ENCODE data around the gene HOXA3.
A peak's percentile ranks its signal among the peaks of the same experiment; 100 is the strongest.

Gene HOXA3

DNA sequence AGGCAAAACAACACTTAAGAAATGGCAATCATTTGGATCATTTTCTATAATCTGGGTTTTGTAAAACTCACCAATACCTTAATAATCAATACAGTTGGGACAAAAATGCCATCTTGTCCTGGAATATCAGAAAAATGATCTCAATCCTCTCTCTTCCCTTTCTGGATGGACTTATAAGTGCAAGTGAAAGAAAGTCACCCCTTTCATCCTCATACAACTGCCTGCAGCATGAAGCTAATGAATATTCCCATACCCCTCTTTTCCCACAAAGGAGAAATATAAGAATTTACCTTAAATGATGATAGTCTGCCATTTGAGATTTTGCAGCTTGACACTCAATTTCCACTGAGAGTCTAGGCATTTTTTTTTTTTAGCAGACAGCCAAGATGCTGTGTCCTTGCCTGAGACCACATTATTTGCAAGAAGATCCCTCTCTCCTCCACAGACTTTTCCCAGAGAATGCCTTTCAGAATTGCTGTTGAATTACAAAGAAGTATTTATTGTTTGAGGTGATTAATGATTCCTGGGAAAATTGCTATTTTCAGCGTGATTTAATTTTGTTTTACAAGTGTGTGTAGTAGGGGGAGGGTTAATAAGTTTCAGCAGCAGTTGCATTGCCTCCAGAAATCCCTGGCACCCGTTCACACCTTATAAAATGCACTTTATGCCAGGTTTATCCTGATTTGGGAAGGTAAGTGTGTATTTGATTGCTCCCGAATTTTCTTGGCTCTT is 25.6 kb downstream of the HOXA3 start:
- DNase-seq, result no peak
- in situ Hi-C loops (cut with HindIII; ENCODE audit: low pct_ligation_motif_present, low pct_unique_long_range_greater_than_20kb, low sequenced_read_pairs), result loop anchor here (10.0 kb wide), 1 partner anchor 272 kb away; no protein-coding TSS in a partner anchor

DNA sequence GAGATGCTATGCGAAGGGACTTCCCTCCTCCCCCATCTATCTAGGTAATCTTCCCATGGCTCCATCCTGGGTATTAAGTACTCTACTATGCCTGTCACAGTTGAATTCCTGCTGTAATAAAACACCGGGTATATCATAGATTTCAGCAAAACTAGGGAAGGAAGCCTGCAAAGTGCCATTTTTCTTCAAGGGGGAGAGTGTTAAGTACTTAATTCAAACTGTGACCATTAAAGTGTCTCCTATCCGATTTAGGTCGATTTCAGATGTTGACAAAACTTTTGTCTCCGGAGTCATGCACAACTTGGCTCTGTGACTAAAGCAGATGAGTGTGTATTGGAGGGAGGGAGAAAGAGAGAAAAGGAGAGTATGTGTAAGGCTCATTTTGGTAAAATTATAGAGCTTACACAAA is 26.4 kb downstream of the HOXA3 start:
- in situ Hi-C loops (cut with HindIII; ENCODE audit: low pct_ligation_motif_present, low pct_unique_long_range_greater_than_20kb, low sequenced_read_pairs), result loop anchor here (10.0 kb wide), 1 partner anchor 271 kb away; no protein-coding TSS in a partner anchor
- DNase-seq, result peak; percentile 32

DNA sequence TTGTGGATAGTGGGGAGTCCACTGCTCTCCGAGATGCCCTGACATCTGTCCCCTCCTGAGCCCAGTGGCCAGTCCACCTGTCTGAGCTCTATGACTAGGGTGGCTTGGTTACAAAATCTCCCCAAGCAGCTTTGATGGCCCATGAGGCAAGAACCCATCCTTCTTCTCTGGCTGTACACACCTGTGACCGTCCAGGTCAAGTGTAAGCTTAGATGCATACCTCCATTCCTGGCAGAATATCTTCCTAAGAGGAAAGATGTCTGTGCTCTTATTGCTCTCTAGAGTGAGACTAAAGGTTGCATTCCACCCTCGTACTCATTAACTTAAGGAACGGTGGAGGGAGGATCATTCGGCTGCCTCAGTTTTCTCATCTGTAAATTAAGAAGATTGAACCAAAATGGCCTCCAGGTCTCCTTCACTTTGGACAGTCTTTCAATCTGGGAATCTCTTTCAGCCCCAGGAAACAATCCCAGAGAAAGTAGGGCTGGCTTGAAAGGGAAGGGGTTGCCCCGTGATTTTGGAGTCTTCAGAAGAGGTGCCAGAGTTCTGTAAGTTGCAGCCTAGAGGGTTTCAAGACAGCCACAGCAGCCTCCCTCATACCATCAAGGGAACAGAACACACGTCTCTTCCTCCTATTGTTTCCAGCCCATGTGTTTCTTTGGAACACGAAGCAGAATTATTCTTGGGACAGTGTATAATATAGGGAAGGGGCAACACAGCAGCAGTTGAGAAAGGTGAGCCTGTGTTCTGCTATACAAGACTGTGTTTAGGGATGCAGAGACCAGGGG is 27.3 kb downstream of the HOXA3 start:
- peak; percentile 78 for DNase-seq
- in situ Hi-C loops (cut with HindIII; ENCODE audit: low pct_ligation_motif_present, low pct_unique_long_range_greater_than_20kb, low sequenced_read_pairs), result loop anchor here (10.0 kb wide), 1 partner anchor 270 kb away; no protein-coding TSS in a partner anchor

DNA sequence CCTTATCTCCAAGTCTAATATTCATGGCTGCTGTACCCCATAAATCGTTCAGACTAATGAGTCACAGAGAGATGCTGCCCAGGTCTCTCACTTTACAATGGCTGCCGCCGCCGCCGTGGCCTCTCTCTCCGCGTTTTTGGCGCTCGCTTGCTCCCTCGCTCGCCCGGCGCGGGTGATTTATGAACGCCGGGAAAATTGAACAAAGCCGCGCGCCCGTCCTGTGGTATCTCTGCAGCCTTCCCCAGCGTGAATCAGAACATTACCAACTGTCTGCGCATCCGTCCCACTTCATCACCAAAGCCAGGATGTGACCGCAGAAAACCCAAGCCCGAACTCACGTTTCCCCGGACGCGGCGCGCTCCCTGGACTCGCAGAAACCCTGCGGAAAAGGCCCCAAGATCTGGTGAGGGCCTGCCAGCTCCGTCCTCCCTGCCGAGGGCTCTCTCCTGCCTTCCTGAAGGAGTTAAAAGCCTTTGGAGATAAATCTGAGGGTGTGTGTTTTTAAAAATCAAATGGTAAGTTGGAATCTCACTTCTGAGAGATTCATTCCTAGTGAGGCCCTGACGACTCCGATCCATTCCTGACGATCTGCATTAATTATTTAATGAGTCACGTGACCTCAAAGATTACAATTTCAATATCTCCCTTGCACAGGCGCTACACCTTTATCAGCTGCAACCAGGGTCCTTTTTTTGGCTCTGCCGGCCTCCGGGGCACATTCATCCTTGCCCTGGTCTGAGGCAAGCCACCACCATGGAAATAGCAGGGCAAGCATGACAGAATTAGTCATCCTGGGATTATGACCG is 28.1 kb downstream of the HOXA3 start:
- peak; percentile 84 for DNase-seq
- in situ Hi-C loops (cut with HindIII; ENCODE audit: low pct_ligation_motif_present, low pct_unique_long_range_greater_than_20kb, low sequenced_read_pairs), result loop anchor here (10.0 kb wide), 1 partner anchor 269 kb away; no protein-coding TSS in a partner anchor

DNA sequence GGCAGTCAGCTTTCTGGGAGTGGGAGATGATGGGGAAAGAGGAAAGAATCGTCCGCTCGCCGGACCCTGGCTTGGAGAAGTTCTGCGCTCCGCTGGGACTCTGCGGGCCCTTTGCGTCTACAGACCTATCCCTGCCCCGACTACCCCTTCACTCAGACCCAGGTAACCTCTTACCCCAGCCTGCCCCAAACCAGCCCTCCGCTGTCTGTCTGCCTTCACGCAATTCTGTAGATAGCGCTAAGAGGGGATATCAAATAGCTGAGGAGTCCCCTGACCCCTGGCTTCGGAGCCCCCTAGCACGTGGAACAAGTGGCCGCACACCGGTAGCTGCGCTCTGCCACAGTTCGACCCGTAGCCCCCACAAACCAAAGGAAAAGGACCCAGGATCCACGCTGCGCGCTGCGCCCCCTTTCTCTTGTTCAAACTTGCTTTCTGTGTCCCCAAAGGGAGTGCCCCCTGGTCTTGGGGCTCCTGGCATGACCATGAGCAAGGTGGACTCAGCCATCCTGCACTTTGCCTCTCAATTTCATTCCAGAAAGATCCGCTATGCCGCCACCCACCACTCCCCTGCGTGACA is 28.8 kb downstream of the HOXA3 start:
- in situ Hi-C loops (cut with HindIII; ENCODE audit: low pct_ligation_motif_present, low pct_unique_long_range_greater_than_20kb, low sequenced_read_pairs), result loop anchor here (10.0 kb wide), 1 partner anchor 269 kb away; no protein-coding TSS in a partner anchor
- DNase-seq, result no peak

DNA sequence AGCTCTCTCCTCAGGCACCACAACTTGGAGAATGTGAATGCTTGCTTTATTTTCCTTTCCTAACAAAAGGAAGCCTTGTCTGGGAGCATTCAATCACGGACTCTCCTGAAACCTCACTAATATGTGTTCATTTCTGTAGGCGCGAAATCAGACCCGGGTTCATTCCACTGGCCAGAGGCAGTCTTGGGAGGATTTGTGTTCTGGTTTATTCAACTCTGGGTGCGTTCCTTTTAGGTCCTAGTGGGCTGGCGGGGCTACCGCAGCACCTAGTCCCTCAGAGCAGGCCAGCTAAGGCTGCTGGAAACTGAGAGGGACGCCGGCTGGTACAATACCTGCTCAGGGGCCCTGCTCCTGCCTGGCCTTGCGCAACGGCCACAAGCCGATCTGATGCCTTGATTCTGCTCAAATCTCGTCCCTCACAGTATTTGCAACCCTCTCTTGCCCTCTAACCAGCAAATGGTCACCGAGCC is 29.3 kb downstream of the HOXA3 start:
- DNase-seq, result peak; percentile 43
- in situ Hi-C loops (cut with HindIII; ENCODE audit: low pct_ligation_motif_present, low pct_unique_long_range_greater_than_20kb, low sequenced_read_pairs), result loop anchor here (10.0 kb wide), 1 partner anchor 268 kb away; no protein-coding TSS in a partner anchor

DNA sequence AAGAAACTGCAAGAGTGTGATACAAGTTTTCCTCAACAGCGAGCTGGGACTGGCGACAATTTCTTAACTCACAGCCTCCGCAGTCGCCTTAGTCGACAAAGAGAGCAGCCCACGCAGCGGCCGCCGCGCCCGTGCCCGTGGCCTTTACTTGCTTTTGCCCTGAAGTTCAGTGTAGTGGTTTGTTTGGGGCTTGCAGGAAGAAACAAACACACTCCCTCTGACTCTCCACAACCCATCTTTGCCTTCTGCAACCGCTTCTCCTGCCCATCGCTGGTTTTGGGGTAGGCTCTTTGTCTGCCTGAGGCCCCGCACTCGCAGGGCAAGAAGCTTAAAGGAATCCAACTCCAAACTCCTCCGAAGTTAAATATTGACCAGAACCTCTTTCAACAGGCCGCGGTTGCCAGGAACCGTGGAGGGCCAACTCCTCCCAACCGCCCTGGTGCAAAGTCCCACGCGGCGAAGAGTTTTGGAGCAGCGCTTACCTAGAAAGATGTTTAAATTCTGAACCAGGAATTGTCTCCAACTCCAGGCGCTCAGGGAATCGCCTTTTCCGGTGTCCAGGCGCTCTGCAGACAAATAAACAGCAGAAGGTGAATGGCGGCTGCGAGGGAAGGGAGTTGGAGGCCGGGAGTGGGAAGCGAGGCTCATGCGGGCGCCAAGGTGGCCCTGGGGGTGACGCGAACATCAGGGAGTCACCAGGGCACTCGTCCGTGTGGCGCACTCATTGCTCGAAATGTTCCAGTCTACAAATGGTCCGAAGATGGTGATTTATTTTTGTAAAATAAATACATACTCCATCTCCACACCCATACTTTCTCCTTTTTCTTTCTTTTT is 30.1 kb downstream of the HOXA3 start:
- peak; percentile 94 for DNase-seq
- in situ Hi-C loops (cut with HindIII; ENCODE audit: low pct_ligation_motif_present, low pct_unique_long_range_greater_than_20kb, low sequenced_read_pairs), result loop anchor here (10.0 kb wide), 1 partner anchor 267 kb away; no protein-coding TSS in a partner anchor

DNA sequence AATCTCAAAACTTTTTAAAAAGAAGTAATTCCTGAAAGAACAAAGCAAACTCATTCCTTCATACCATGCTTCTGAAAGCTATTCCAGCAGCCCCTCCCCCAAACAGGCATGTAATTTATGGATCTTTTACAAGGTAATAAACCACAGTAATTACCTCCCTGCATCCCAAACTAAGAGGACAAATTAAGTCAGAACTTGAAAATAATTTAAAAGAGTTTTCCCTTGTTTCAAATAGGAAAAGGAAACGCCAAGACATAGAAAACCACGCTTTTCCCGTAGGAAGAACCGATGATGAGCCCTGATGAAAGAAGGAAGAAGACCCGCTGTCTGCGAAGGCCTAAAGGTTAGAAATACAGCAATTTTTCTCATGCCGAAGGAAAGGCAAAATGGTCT is 30.7 kb downstream of the HOXA3 start:
- in situ Hi-C loops (cut with HindIII; ENCODE audit: low pct_ligation_motif_present, low pct_unique_long_range_greater_than_20kb, low sequenced_read_pairs), result loop anchor here (10.0 kb wide), 1 partner anchor 267 kb away; no protein-coding TSS in a partner anchor
- DNase-seq, result no peak

DNA sequence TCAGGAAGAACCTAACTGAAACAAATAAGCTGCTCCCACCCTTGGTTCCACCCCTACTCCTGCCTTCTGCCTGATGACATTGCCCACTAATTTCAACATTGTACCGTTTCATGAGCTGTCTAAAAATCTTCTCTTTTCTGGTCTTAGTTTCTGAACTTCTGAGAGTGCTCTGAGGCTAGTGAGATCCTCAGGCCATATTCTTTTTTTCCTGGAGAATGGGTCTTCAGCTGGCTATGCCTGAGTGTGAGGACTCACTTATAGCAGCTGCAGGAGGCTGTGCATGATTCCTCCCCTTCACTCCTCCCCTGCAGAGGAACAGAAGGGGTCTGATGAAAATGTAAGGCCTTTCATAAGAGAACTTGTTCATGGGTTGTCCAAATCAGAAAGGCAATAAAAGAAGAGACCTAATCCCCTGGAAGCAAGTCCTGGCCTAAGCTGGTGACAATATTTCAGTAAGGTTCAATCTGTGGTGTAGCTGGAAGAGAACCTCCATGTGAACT is 32.9 kb downstream of the HOXA3 start:
- DNase-seq, result no peak
- in situ Hi-C loops (cut with HindIII; ENCODE audit: low pct_ligation_motif_present, low pct_unique_long_range_greater_than_20kb, low sequenced_read_pairs), result no loop called here

DNA sequence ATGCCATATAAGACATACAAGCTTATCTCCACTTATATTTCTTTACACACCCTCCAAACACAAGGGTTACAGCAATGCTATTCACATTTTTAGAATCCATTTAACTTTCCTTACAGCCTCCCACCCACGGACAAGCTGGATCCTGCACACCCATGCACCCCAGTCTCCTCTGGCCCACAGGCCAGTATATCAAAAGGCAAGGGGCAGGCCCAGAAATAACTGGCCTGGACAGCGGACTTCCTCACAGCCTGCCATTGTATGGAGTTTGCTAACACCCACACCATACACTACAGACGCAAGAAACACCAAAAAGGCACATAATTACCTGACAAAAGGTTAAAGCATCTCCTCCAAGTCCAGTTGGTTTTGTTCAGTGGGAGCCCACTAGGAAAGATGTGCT is 33.8 kb downstream of the HOXA3 start:
- peak; percentile 32 for DNase-seq
- in situ Hi-C loops (cut with HindIII; ENCODE audit: low pct_ligation_motif_present, low pct_unique_long_range_greater_than_20kb, low sequenced_read_pairs), result no loop called here

DNA sequence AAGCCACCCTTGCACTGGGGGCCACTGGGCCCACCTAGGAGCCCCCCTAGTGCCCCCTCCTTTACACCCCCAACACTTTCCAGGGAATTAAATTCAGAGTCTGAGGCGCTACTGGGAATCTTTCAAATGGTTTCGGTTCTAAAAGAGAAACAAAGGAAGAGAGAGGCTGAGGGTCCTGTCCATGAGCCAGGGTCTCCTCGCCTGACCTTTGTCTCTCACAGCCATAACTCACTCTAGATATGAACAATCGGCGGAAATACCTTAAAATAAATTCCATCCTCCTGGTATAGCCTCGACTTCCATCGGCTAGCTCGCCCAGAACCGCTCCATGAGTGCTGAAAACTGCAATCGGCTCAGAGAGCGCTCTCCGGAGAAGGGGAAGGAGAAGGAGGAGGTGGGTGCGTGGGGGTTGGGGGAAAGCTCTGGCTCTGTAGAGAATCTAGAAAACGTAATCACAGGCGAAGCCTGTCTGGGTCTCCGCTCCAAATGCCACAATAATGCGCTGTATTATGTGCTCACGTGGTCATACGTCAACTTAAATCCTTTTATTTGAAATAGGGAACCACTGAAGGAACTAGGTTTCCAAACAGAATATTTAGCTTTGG is 34.4 kb downstream of the HOXA3 start:
- DNase-seq, result peak; percentile 83
- in situ Hi-C loops (cut with HindIII; ENCODE audit: low pct_ligation_motif_present, low pct_unique_long_range_greater_than_20kb, low sequenced_read_pairs), result no loop called here

DNA sequence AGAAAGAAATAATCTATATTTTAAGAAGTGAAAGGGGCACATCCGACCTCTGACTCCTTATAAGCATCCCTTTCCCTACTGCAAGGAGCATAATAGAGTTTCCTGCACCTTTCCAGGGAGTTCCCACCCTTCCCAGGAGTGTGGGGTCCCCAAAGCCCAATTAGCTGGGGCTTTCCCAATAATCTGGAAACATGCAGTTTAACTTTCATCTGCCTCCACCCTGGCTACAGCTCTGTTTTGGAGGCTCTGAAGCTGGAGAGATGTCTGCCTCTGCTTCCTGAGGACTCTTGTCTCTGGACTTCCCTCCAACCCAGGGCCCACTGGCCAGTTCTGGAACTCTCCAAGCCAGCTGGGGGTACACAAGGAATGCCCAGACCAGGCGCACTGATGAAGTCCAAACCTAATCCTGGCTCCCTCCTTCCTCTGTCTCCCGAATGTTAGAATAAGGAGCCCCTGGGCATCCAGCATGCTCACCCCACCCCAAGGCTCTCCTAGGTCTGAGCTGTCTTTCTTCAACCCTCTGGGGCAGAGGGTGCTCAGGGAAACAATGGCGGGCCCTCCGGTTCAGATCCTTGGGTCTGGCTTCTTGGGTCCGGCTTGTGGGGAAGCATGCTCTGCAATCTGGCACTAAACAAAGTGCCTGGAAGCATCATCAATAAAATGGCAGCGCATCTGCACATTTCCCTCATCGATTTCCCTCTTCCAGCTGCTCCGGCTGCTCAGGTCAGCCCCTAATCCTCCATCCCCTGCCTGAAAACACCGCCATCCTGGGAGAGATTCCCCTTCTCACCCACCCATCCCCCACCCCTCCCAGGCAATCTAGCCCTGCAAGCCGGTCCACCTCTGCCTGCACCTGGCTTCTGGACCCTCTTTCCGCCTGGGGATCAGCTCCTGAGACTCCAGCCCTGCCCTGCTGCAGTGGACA is 35.2 kb downstream of the HOXA3 start:
- peak; percentile 48 for DNase-seq

DNA sequence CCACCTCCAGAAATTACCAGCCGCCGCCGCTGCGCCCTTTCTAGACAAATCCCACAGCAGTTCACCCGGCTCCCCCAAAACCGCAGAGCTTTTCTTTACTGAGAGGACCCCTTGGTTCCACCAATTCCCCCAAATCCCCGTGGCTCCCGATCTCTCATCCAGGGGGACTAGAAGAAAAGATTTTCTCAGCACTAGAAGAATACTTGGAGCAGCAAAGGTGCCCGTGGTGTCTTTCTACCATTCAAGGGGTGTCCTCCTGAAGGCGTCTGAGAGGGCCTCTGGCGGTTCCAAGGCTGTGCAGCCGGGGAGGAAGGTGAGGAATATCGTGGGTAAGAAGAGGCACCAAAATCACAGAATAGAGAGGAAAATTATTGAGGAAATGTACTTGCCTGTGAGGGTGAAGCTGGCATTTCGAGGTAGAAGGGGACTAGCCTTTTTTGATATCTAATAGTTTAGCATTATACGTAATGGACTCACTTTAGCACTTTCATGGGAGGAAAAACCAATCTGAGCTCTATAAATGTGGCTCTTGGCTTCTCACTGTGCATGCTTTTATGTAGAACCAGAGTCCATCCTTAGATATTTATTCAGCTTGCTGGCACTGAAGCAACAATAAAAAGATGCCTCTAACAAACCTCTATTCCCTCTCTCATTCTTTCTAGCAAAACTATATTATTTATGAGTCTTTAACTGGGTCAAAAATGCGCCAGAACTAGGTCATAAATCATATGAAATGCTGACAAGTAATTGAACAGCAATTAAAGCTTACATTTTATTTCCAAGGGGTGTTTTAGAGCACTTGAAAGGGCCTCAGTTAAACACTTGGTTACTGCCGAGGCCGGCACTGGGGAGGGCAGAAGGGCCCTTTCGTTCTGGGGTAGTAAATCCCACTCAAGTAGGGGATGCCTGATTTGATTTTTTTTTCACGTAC is 36.1 kb downstream of the HOXA3 start:
- peak; percentile 40 for DNase-seq
- in situ Hi-C loops (cut with HindIII; ENCODE audit: low pct_ligation_motif_present, low pct_unique_long_range_greater_than_20kb, low sequenced_read_pairs), result no loop called here

More for the DNA sequence above, 35.2 kb downstream of the HOXA3 start:
- in situ Hi-C loops (cut with HindIII; ENCODE audit: low pct_ligation_motif_present, low pct_unique_long_range_greater_than_20kb, low sequenced_read_pairs), result no loop called here

DNA sequence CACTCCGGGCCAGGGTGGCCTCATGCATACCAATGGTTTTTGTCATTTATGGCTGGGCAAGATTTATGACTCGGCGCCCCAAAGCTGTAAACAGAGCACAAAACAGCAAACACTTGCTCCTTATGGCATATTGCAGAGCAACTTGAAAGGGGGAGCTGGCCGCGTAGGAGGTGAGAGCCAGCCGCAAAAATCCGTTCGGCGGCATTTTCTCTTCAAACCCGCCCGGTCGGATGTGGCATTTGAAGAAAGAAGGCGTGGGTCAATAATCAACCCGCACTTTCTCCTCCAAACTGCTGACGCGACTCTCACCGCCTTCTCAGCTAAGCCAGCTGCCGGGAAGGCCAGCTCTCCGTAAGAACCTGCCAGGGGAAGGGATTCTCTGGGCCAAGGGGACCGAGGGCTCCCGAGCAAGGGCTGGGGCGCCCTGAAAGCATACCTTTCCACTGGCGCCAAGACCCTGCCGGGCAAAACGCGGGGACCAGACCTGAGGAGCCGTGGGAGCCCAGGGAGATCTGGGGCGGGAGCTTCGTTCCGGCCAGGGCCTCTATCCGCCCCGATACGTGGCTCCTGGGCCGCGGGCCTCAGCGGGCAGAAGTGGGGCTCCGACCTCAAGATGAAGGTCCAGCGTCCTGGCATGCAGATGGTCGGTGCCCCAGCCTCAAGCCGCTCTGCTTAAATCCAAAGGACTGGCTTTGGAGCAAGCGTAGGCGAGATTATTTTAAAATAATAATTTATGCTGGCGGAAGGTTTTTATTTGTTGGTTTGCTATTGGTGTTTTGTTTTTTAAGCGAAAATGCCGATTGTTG is 37.0 kb downstream of the HOXA3 start:
- in situ Hi-C loops (cut with HindIII; ENCODE audit: low pct_ligation_motif_present, low pct_unique_long_range_greater_than_20kb, low sequenced_read_pairs), result no loop called here
- DNase-seq, result peak; percentile 96

Measured in ACHN (cell line).